GM21723 (cell line): ENCODE results near the gene IFNL2.

Source experiments
- ATAC-seq: cut with Tn5 transposase; IDR thresholded peaks from one replicate; pipeline ENCODE4 v1.9.1; 2021; ENCODE audit warnings: mild to moderate bottlenecking, moderate library complexity; ENCODE audit not compliant: unreplicated experiment

The IFNL2 gene

DNA sequence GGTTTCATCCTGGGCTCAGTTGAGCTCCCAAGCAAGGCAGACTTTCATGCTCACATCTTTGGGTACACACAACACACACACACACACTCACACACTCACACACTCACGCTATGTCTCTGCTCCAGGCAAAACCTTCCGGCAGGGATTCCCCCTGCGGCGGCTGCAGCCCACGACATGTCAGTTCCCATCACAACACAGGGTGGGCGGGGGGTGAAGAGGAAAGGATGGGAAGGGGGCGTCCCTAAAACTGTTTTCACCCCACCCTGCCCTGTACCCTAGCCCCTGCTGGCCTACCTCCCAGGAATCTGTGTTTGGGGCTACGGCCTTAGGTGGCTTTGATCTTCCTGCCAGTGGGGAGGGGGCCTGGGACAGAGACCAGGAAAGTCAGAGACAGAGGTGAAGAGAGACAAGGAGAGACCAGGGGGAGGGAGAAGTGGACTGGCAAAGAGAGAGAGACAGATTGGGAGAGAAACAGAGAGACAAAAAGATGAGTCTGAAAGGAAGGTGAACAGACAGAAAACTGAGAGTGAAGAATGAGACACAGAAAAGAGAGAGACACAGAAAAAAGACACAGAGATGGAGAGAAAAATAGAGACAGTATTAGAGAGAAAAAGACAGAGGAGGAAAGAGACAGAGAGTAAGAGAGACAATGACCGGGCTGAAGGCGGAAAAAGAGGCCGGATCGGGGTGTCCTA lies 48.6 kb downstream of the IFNL2 start:
- no peak for ATAC-seq

DNA sequence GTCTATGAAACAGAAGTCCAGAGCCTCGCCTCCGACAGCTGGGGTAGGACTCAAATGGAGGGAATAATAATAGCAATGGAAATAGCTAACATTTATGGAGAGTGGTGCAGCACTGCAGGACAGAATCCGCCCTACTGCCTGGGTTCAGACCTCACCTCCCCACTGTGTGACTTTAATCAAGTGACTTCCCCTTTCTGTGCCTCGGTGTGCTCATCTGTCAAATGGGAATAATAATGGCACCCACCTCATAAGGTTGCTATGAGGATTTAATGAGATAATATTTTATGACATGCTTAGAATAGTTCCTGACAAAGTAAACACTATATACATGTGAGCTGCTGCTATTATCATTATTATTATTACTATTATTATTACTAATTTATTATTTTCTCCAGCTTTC lies 49.3 kb downstream of the IFNL2 start:
- ATAC-seq, result no peak

DNA sequence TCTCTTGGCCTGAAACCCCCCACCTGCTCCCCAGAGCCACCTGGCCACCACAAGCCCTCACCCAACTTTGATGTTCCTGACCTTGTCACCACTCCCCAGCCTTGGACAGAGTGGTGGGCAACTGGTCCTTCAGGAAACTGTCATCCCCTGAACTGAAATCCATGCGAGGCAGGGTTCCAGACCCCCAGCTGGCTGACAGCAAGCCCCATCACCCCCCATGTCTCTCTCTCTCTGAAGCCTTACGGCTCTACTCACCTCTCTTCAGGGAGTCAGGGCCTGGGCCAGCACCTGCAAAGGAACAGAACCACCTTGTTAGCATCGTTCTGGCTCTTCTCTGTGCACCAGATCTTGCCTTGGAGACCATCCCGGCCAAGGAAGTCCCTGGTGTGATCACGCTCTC lies 49.9 kb downstream of the IFNL2 start:
- ATAC-seq, result no peak

DNA sequence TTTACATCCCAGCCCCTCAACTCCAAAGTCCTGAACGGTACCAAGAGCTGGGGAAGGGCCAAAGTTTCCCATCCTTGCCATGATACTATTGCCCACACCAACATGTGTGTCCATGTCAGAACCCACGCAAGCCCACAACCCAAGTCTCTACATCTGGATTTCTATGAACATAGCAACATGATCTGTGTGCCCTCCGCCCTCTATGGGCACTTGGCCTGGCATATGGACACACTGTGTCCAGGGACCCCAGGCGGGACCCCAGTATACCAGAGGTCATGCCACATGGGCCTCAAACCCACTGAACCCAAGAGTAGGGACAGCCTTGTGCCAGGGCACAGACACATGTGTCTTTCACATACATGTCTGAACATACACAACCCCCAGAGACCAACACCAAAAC lies 50.5 kb downstream of the IFNL2 start:
- no peak for ATAC-seq

DNA sequence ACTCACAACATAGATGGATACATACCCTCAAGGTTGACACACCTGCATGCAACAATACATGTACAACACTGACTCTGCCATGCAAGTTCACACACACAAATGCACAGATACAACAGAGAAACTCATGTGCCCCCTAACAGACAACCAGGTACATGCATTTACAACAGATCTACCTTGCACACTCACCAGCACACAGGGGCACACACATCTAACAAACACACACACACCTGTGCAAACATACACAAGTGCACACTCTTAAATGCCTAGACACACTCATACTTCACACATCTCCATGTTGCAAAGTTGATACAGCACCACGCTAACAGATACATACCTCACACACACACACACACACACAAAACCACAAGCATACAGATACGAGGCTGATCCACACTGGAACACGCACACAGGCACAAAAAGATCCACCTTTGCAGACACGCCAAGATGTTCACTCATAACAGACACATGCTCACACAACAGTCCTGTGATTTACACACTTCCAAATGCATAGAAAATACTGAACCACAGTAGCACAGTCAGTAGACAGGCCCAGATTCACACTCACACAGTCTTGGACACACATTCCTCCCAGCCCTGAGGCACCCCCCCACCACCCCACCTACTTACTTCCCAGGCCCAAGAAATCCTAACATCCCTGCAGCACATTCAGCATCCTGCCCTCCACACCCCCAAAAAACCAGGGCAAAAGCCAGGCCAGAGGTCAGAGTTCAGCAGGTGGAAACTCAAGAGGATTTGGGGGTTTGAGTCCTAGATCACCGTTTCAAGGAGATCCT lies 51.1 kb downstream of the IFNL2 start:
- no peak for ATAC-seq
